ENCODE results near the gene MKNK1.

MKNK1 gene

GRCh38 chr1:46596036-46596435, 8.0 kb downstream of the MKNK1 start:
- no peak for DNase-seq (ENCODE audit: low spot score)

DNA sequence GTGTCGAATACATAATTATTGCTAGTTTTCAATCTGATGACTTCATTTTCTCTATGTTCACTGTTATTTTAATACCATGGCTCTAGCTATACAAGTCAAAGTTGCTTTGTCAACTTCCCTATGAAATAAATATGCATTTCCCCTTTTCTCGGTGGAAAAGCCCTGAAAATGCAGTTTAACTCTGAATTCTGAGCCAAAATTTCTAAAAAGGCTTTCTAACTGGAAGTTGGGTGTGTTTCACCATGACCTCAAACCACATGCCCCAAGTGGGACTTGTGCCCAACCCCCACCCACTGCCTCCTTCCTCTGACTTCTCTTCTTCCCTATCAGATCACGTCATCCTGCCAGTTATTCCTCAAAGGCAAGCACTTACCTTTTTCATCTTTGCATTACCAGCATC, 8.9 kb downstream of the MKNK1 start:
- DNase-seq (ENCODE audit: low spot score) = no peak

- no peak for DNase-seq (ENCODE audit: low spot score)
These were observed 10.0 kb downstream of the MKNK1 start for GRCh38 chr1:46594063-46594462.

DNA sequence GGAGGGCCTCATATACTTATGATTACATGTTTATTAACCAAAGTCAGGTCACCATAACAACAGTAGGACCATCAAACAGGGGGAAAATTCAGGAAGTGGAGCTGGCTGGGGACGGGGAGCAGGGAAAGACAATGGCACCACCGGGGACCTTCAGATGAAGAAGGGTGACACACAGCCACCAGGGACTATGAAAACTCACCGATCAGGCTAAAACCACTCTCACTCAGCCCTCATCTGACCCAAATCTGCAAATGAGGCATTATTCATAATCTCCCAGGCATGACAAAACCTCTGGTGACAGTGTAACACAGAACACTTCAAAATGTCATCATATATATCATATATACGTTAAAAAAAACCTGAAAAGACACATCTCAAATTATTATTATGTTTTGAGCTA, 11.2 kb downstream of the MKNK1 start:
- no peak for DNase-seq (ENCODE audit: low spot score)

DNA sequence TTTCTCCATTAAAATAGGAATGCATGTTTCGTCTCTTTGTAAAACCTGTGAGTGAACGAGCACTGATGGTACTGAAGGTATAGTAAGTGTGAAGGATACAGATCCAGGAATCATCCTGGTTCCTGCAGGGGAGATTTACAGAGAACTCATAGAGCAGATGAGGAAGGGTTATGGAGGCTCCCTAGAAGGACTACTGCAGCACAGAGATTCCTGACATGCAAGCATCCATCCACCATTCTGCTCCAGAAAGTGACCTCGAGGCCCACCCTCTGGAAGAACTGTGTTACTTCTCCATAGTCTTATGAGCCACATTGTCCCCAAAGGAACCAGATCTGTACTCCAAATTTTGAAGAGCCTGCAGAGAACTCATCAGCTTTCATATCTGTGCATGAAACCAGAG, 14.5 kb downstream of the MKNK1 start:
- no peak for DNase-seq (ENCODE audit: low spot score)

DNA sequence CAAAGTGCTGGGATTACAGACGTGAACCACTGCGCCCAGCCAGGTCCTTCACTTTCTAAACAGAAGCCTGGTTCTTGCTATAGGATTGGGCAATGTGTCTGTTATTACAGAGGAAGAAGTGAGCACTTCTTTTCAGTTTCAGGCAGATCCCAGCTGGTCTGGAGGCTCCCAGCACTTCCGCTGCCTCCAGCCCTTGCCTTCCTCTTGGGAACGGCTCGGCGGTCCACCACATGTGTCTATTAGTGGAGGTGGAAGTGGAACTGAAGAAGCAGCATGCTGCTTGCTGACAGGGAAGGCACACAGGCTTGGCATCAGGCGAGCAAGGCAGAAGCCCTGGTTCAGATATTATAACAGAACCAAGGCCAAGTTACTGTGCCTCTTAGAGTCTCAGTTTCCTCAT, 17.0 kb downstream of the MKNK1 start:
- DNase-seq (ENCODE audit: low spot score) = no peak

- DNase-seq (ENCODE audit: low spot score) = no peak
These were observed 18.6 kb downstream of the MKNK1 start for GRCh38 chr1:46585312-46585938.

DNA sequence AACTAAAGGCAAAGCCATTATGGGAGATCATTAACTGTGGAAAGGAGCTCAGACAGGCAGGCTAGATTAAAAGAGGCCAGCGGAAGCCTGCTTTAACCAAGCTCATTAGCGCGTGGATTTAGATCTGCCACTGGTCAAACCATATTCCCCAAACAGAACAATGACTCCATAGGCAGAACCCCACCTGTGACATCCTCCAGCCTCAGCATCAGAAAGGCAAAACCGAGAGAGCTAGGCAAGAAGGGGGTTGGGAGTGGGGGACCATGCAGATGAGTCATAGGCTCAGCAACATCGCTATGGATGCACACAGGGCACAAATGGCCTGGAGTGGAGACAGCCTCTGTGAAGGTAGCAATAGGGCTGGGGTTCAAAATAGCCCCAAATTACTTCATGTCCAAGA, 20.6 kb downstream of the MKNK1 start:
- DNase-seq (ENCODE audit: low spot score) = no peak

GRCh38 chr1:46582972-46583371, 21.1 kb downstream of the MKNK1 start:
- DNase-seq (ENCODE audit: low spot score) = no peak

DNA sequence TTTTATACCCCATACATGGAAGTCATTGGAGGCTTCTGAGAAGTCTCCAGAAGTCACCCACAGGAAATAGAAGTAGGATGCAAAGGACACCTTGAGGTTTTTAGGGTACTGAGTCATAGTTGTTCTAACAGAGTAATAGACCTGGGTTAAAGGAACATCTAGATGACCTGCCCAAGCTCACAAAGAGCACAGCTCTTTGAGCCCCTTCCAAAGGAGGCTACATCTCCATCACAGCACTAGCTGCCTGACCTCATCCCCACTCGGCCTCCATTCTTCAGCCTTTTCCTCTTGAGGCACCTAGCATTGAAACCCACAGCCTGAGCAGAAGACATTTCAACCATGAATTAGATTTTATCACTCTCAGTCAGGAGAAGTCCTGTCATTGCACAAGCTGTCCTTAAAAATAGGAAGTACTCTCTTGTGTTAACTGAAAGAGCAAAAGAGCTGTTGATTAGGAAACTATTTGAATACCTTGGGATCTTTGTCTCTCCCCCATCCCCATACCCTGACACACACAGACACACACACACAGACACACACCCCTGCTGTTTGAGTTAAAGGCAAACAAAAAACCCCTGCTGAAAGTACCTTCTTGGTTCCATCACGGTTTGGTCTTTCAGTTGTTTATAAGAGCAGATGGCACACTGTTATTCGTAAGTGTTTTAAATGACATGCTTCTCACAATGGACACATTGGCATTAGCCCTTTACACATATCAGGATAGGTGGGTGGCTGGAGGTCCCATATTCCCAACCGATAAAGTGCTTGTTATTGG, 22.2 kb downstream of the MKNK1 start:
- no peak for DNase-seq (ENCODE audit: low spot score)

DNA sequence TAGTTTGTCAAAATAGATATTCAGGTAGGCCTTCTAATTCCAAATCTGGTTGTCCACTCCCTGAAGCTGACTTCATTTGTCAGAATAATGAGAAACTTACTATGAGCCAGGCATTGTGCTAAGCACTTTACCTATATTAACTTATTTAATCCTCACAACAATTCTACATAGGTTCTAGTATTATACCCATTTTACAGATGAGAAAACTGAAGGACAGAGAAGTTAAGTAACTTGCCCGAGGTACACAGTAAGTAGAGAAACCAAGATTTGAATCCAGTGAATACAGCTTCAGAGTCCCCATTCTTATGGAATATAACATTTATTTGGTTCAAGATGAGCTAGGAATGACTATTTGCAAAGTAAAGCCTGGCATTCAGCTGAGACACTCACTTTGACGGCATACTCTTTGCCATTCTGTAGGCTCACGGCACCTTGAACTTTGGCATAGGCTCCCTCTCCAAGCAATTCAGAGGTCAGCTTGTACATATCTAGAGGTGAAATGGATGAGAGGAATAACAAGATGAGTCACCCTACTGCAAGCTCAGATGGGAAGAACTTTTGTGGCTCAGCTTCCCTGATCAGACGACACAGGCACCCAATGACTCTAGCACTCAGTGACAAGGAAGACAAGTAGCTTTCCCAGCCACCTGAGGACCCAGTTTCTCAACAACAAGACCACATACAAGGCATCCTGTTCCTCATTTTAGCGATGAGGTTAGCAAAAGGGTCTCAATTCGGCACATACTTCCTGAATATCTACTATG, 23.7 kb downstream of the MKNK1 start:
- DNase-seq (ENCODE audit: low spot score) = peak; percentile 43

DNA sequence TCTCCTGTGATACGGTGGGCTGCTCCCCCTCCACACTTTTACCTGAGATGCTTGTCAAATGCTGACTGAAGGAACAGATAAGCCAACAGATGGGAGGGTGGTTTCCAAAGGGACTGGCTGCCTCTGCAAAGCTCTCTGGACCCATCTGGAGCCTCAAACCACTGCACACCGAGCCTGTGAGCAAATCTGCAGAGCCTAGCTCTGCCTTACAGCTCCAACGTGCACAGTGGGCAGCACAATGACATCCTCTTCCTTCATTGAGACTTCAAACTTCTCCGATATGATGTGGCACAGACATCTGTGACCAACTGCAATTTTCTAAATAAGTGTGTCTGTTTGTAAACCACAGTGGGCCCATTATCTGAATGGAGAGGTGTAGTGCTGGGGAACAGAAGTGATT, 26.4 kb downstream of the MKNK1 start:
- DNase-seq (ENCODE audit: low spot score) = no peak

DNA sequence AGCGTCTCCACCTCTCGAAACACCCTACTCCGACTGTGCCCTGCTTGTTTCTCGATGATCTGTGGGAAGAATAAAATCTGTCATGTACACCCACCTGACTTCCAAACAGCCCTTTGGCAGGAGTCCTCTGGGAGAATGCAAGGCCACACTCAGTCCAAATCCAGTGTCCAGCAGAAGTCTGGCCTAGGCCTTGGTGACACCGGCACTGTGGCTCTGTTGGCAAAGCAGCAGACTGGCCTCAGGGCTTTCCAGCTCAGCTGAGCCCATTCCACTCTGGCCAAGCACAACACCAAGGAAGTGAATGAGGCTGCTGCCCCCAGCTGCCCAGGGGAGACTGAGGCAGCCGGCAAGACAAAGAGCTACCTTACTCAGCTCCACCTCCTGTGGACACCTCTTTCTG, 27.5 kb downstream of the MKNK1 start:
- DNase-seq (ENCODE audit: low spot score) = no peak

DNA sequence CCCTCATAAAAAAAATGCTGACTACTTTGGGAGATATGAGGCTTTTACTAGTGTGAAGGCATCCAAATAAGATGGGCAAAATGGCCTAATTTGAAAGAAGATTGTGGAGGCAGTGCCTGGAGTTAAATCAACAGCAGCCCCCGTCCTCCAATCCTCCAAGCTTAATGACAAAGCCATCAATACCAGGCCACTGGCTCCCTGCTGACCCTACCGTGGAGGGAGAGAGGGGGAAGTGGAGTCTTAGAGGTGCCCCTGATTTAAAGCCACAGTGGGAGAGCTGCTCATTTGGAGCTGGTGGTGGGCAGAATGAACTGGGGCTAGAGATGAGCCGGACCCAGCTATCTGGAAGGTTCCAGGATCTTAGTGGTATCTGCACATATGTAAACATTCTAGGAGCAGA, 28.3 kb downstream of the MKNK1 start:
- DNase-seq (ENCODE audit: low spot score) = no peak

DNA sequence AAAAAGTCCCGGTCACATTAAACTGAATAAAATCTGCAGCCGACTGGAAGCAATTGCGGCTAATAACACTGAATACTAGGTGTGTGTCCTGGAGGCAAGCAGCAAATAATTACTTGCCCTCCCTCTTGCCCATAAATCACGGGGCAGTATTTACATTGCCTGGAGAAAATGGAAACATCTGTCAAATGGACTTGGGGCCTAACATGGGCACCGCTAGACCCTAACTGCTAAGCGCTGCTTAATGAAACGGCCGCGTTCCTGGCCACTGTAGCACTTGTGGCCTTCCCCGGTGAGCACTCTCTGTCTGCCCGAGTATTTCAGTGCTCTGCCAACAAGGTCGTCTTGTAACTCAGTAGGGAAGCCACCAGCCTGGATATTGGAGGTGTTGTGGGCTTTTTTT, 28.8 kb downstream of the MKNK1 start:
- DNase-seq (ENCODE audit: low spot score) = no peak

DNA sequence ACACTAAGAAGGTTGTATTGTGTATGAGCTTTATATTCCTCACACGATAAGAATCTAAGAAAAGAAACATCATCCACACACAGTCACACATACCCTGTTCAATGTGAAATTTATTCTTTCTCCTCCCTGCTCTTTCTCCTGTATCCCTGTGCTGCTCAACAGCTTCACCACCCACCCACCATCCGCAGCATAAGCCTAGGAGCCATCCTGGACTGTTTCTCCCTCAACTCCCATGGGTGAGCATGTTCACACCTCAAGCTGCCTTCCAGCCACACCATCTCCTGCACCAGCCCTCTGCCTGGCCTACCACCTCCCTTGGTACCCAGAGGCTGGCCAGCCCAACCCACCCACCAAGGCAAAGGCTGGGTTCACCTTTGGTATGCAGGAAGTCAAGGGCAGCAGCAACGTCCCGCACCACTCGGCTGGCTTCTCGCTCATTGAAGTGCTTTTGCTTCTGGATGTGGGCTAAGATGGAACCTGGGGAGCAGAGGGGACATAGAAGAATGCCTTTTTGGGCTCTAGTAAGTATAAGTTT, 32.3 kb downstream of the MKNK1 start:
- no peak for DNase-seq (ENCODE audit: low spot score)

GRCh38 chr1:46569884-46570725, 34.0 kb downstream of the MKNK1 start:
- DNase-seq (ENCODE audit: low spot score) = no peak

- no peak for DNase-seq (ENCODE audit: low spot score)
These were observed 35.0 kb downstream of the MKNK1 start for GRCh38 chr1:46569116-46569515.

GRCh38 chr1:46568461-46568891, 35.6 kb downstream of the MKNK1 start:
- DNase-seq (ENCODE audit: low spot score) = no peak

GRCh38 chr1:46563341-46563740, 40.7 kb downstream of the MKNK1 start:
- DNase-seq (ENCODE audit: low spot score) = no peak

- no peak for DNase-seq (ENCODE audit: low spot score)
These were observed 41.6 kb downstream of the MKNK1 start for GRCh38 chr1:46562498-46562897.

GRCh38 chr1:46558966-46559365, 45.1 kb downstream of the MKNK1 start:
- no peak for DNase-seq (ENCODE audit: low spot score)

All from kidney tubule cell (primary cell).